Prostate gland (tissue), 2 donors: ENCODE measurements around the gene ZBTB43.

Experiments
- CTCF ChIP-seq, 4 experiments: fragments of 200-600 bp in 2 of 4; fragments of 450-650 bp in 2 of 4; sonication (generic) in 2 of 4; IDR thresholded peaks; 1 replicate in 3 of 4; 2 replicates in 1 of 4; pipeline ENCODE4 v1.5.1; 2016 to 2019; ENCODE audit warnings: antibody characterized with exemption in 4 of 4, mild to moderate bottlenecking in 2 of 4, moderate library complexity in 2 of 4
- POLR2A ChIP-seq: fragments of 450-650 bp; IDR thresholded peaks from one replicate; pipeline ENCODE4 v1.6.1; 2016; ENCODE audit warnings: antibody characterized with exemption, mild to moderate bottlenecking
- POLR2AphosphoS5 ChIP-seq: sonication (generic); formaldehyde crosslinking; IDR thresholded peaks from one replicate; pipeline ENCODE4 v1.6.1; 2017; ENCODE audit warnings: antibody characterized with exemption

- TF ChIP-seq POLR2AphosphoS5 (no peak), CTCF (IDR thresholded peaks at IDR 0.05) (no peak), POLR2A (no peak)
Measured at GRCh38 chr9:126844085-126844484, 39.2 kb downstream of the ZBTB43 start.
